Panc1 (cell line): ENCODE measurements around the gene EFCAB11. TPM values are rescaled to one million over a fixed set of nuclear protein-coding genes. Genes with fewer than 3 reads are reported as not detected.

Experiments used
- ATAC-seq: fragments of 200-7000 bp; cut with Tn5 transposase; 2 replicates; pipeline ENCODE4 v1.9.1; 2020; ENCODE audit warnings: mild to moderate bottlenecking, moderate library complexity
- BruUV-seq: library from RNA; stranded (reverse); fragments of 400-500 nt; replicated peaks from 2 replicates; lab custom pipeline; 2021; lab: Mats Ljungman, UMichigan
- CTCF ChIA-PET: fragments of 300-600 bp; sonication (Branson Sonifier 250); formaldehyde crosslinking; loops from one replicate; lab custom pipeline; 2022; ENCODE audit warnings: antibody characterized with exemption; lab: Charles Lee
- POLR2A ChIA-PET: fragments of 300-600 bp; sonication (Branson Sonifier 250); formaldehyde crosslinking; loops from one replicate; lab custom pipeline; 2022; ENCODE audit warnings: antibody characterized with exemption; lab: Charles Lee
- DNase-seq: peaks from one replicate; pipeline ENCODE4 v3.0.0-alpha.2; 2010; ENCODE audit warnings: low read depth, low spot score
- H3K27ac ChIP-seq: 2 replicates; pipeline ENCODE4 v1.5.1; 2011; ENCODE audit warnings: mild to moderate bottlenecking, low read length, inconsistent platforms
- H3K27me3 ChIP-seq: fragments of 200-500 bp; sonication (Bioruptor generic); 2 replicates; pipeline ENCODE4 v1.6.0; 2014; ENCODE audit warnings: low read length, inconsistent platforms; ENCODE audit not compliant: control insufficient read depth, insufficient read depth
- H3K36me3 ChIP-seq: fragments of 200-500 bp; sonication (Bioruptor generic); 2 replicates; pipeline ENCODE4 v1.5.1; 2014; ENCODE audit warnings: inconsistent platforms, mild to moderate bottlenecking, low read length, moderate library complexity; ENCODE audit not compliant: control insufficient read depth, insufficient read depth
- H3K4me1 ChIP-seq: 2 replicates; pipeline ENCODE4 v1.5.1; 2011; ENCODE audit warnings: inconsistent platforms, mild to moderate bottlenecking, low read length, moderate library complexity; ENCODE audit not compliant: control insufficient read depth, insufficient read depth
- H3K4me3 ChIP-seq, 2 experiments: 2 replicates each; pipeline ENCODE4 v1.5.1; 2011 to 2012; ENCODE audit warnings: low read depth in 2 of 2, low read length in 2 of 2, mild to moderate bottlenecking in 2 of 2, inconsistent platforms in 1 of 2, moderate library complexity in 1 of 2
- H3K9me3 ChIP-seq: fragments of 200-500 bp; sonication (Bioruptor generic); 2 replicates; pipeline ENCODE4 v1.5.1; 2014; ENCODE audit warnings: low read depth, mild to moderate bottlenecking, inconsistent platforms, low read length, moderate library complexity; ENCODE audit not compliant: control insufficient read depth, insufficient read depth
- POLR2AphosphoS5 ChIP-seq: IDR thresholded peaks from 2 replicates; pipeline ENCODE4 v1.6.1; 2012; ENCODE audit warnings: mild to moderate bottlenecking, low read depth, low read length, moderate library complexity
- REST ChIP-seq, 2 experiments: IDR thresholded peaks; 2 replicates each; pipeline ENCODE4 v1.6.1; 2011 to 2012; ENCODE audit warnings: low read depth in 2 of 2, control low read depth in 1 of 2, low read length in 1 of 2, mild to moderate bottlenecking in 1 of 2, moderate library complexity in 1 of 2; ENCODE audit not compliant: insufficient read depth in 1 of 2
- SIN3A ChIP-seq: IDR thresholded peaks from 2 replicates; pipeline ENCODE4 v1.6.1; 2012; ENCODE audit warnings: low read depth, mild to moderate bottlenecking, low read length, moderate library complexity, borderline replicate concordance; ENCODE audit not compliant: insufficient read depth
- TCF7L2 ChIP-seq: IDR thresholded peaks from 2 replicates; pipeline ENCODE4 v1.6.1; 2011; ENCODE audit warnings: mild to moderate bottlenecking, low read depth, low read length, inconsistent platforms
- in situ Hi-C: cut with HindIII; loops from 2 replicates; pipeline ENCODE4 v1.10.0; 2016; ENCODE audit warnings: low sequenced_read_pairs, low pct_unique_long_range_greater_than_20kb
- intact Hi-C: fragments of 100-400 bp; cut with micrococcal nuclease; formaldehyde crosslinking; loops from one replicate; pipeline ENCODE4 v1.10.0; 2022; ENCODE audit not compliant: unreplicated experiment
- total RNA-seq: library from RNA; stranded (reverse); gene quantifications from one replicate; pipeline ENCODE4 v1.2.1, GENCODE V29; 2021; ENCODE audit not compliant: unreplicated experiment
- TF ChIP-seq, protein P1 (sequence below): fragments of 450-650 bp; IDR thresholded peaks from 2 replicates; pipeline ENCODE4 v1.5.1; 2017; ENCODE audit warnings: mild to moderate bottlenecking

EFCAB11 gene
- total RNA-seq, 1 experiment from 2014 or later: 12.3 TPM

DNA sequence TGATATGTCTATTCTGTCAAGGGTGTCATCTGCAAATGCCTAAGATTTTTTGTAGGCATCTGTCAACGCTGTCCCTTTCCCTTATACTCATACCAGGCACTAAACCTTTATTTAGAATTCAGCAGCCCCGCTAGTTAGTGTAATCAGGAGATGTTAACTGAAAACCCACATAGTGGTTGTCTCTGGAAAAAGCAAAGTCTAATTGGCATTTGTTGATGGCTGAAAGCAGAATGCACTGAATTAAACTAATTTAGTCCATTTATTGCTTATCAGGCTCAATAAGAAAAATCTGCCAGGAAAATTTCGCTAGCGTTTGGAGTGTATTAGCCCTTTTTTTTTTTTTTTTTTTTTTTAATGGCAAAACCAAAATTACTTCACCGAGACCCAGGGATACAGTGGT is 35.7 kb upstream of the EFCAB11 start:
- in situ Hi-C loops: no loop called here
- ChIA-PET POLR2A (no interaction called here), CTCF (no interaction called here)
- no TSS peak for BruUV-seq
- Histone ChIP-seq H3K36me3 (peaks cover 13% of the 10 kb centered on the region), H3K9me3 (no peaks in the 10 kb centered on the region), H3K4me3 (no peak overlapping the region), H3K27ac (no peak overlapping the region), H3K4me1 (no peaks in the 10 kb centered on the region), H3K27me3 (no peaks in the 10 kb centered on the region)
- ATAC-seq (no peak), DNase-seq (no peak)
- TF ChIP-seq TCF7L2 (no peak), REST (IDR thresholded peaks at IDR 0.05; ENCODE audit: insufficient read depth in 1 of 2, low read depth in 2 of 2, low read length in 1 of 2) (no peak), POLR2AphosphoS5 (no peak), SIN3A (no peak)
- TF ChIP-seq, protein P1, sequence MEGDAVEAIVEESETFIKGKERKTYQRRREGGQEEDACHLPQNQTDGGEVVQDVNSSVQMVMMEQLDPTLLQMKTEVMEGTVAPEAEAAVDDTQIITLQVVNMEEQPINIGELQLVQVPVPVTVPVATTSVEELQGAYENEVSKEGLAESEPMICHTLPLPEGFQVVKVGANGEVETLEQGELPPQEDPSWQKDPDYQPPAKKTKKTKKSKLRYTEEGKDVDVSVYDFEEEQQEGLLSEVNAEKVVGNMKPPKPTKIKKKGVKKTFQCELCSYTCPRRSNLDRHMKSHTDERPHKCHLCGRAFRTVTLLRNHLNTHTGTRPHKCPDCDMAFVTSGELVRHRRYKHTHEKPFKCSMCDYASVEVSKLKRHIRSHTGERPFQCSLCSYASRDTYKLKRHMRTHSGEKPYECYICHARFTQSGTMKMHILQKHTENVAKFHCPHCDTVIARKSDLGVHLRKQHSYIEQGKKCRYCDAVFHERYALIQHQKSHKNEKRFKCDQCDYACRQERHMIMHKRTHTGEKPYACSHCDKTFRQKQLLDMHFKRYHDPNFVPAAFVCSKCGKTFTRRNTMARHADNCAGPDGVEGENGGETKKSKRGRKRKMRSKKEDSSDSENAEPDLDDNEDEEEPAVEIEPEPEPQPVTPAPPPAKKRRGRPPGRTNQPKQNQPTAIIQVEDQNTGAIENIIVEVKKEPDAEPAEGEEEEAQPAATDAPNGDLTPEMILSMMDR: no peak
- intact Hi-C loops: no loop called here

- in situ Hi-C loops: no loop called here
- POLR2A ChIA-PET: no interaction called here
Observed at GRCh38 chr14:89988787-89989186, 34.3 kb upstream of the EFCAB11 start.

More at GRCh38 chr14:89988787-89989186, 34.3 kb upstream of the EFCAB11 start:
- H3K9me3 ChIP-seq: no peaks in the 10 kb centered on the region
- DNase-seq (no peak), ATAC-seq (no peak)
- CTCF ChIA-PET: no interaction called here
- peaks cover 11% of the 10 kb centered on the region for H3K36me3 ChIP-seq
- no peak overlapping the region for H3K27ac ChIP-seq
- H3K4me1 ChIP-seq: no peaks in the 10 kb centered on the region
- TF ChIP-seq TCF7L2: no peak
- TF ChIP-seq SIN3A: no peak
- no peak for TF ChIP-seq POLR2AphosphoS5
- TF ChIP-seq REST (IDR thresholded peaks at IDR 0.05; ENCODE audit: insufficient read depth in 1 of 2, low read depth in 2 of 2, low read length in 1 of 2): no peak
- TF ChIP-seq, protein P1: no peak
- no TSS peak for BruUV-seq
- intact Hi-C loops: no loop called here
- H3K4me3 ChIP-seq: no peak overlapping the region
- H3K27me3 ChIP-seq: no peaks in the 10 kb centered on the region
